Naive thymus-derived CD8-positive, alpha-beta T cell (primary cell): Measurements from ENCODE around the gene EN1. TPM values are rescaled to one million over a fixed set of nuclear protein-coding genes. Genes with fewer than 3 reads are reported as not detected.

Experiments used
- ATAC-seq, 2 donors: fragments of 150-1000 bp; cut with Tn5 transposase in 1 of 2; sonication (Bioruptor Pico), chemical (Tn5 transposase) in 1 of 2; 1 replicate in 1 of 2; 2 replicates in 1 of 2; pipeline ENCODE4 v1.10.0; 2021; ENCODE audit warnings: mild to moderate bottlenecking in 2 of 2, moderate library complexity in 2 of 2
- POLR2A ChIA-PET: fragments of 350-600 bp; sonication (Branson Sonifier 250); formaldehyde crosslinking; loops from one replicate; lab custom pipeline; 2021; ENCODE audit warnings: antibody characterized with exemption; lab: Charles Lee
- DNase-seq, 10 donors: peaks; one replicate each; pipeline versions ENCODE4 v3.0.0 to v3.0.0-alpha.2; 2020 to 2022
- H3K27ac Mint-ChIP-seq, 10 donors: one replicate each; pipeline ENCODE4 v1.8.0; 2020 to 2022; ENCODE audit warnings: mild to moderate bottlenecking in 10 of 10, mixed read lengths in 10 of 10, moderate library complexity in 4 of 10, inconsistent platforms in 1 of 10
- H3K27me3 Mint-ChIP-seq, 5 donors: one replicate each; pipeline ENCODE4 v1.8.0; 2021 to 2022; ENCODE audit warnings: mixed read lengths in 5 of 5
- H3K36me3 Mint-ChIP-seq, 3 donors: one replicate each; pipeline ENCODE4 v1.8.0; 2020 to 2022; ENCODE audit warnings: mixed read lengths in 3 of 3, mild to moderate bottlenecking in 2 of 3, inconsistent platforms in 1 of 3
- H3K4me1 Mint-ChIP-seq, 4 donors: one replicate each; pipeline ENCODE4 v1.8.0; 2021 to 2022; ENCODE audit warnings: mixed read lengths in 4 of 4
- H3K4me3 Mint-ChIP-seq, 10 donors: one replicate each; pipeline ENCODE4 v1.8.0; 2020 to 2022; ENCODE audit warnings: mild to moderate bottlenecking in 10 of 10, mixed read lengths in 10 of 10, moderate library complexity in 6 of 10, inconsistent platforms in 1 of 10
- H3K9me3 Mint-ChIP-seq, 9 donors: one replicate each; pipeline ENCODE4 v1.8.0; 2020 to 2022; ENCODE audit warnings: mixed read lengths in 9 of 9, mild to moderate bottlenecking in 3 of 9, inconsistent platforms in 1 of 9, moderate library complexity in 1 of 9
- polyA plus RNA-seq, 3 donors: library from polyadenylated mRNA; unstranded; fragments of 300-500 nt; fragmentation: Illumina TruSeq; gene quantifications; one replicate each; pipeline ENCODE4 v1.2.3, GENCODE V29; 2021
- total RNA-seq, 8 experiments: library from RNA in 2 of 8; stranded (reverse) in 2 of 8; gene quantifications; one replicate each; pipeline ENCODE4 v1.2.3 and lab custom pipeline; 2021 to 2026

Gene EN1
- not detected for total RNA-seq
- not detected for polyA plus RNA-seq
- 0 reads per million in 6 experiments for total RNA-seq (lab: John Stamatoyannopoulos, UW)

GRCh38 chr2:118846953-118847761 lies at the start of gene EN1:
EN1 (minus strand) TSS chr2:118847648; CDS start chr2:118847167, 481 bp downstream.
- ATAC-seq (no peak), DNase-seq (no peak)
- Mint-ChIP-seq H3K4me3 (peak within 1 kb of the TSS; percentile 41 to 80 (median 74)), H3K4me1 (peaks cover 14 to 37% (median 30%) of the 10 kb centered on the region in 4 donors), H3K36me3 (peaks cover 0 to 3% (median 0%) of the 10 kb centered on the region in 3 donors), H3K27ac (peak within 1 kb of the TSS in 1 of 10 donors; percentile 49), H3K9me3 (peaks cover 0 to 2% (median 0%) of the 10 kb centered on the region in 9 donors), H3K27me3 (peaks cover 44 to 87% (median 64%) of the 10 kb centered on the region in 5 donors)
- POLR2A ChIA-PET, result interaction anchor here (1.1 to 1.2 kb wide), 2 partner anchors 8 to 534 kb away, joined by 3 read pairs; no protein-coding TSS in a partner anchor

- Mint-ChIP-seq H3K4me3 (no peak overlapping the region), H3K9me3 (peaks cover 2 to 24% (median 14%) of the 10 kb centered on the region in 9 donors), H3K36me3 (peaks cover 0 to 12% (median 5%) of the 10 kb centered on the region in 3 donors), H3K27ac (peak overlapping the region in 1 of 10 donors; percentile 14), H3K27me3 (peaks cover 0 to 3% (median 0%) of the 10 kb centered on the region in 5 donors), H3K4me1 (no peaks in the 10 kb centered on the region)
- no peak for DNase-seq
- ATAC-seq, result no peak
- POLR2A ChIA-PET, result no interaction called here
These were observed 45.7 kb upstream of the EN1 start for GRCh38 chr2:118893100-118893499.

GRCh38 chr2:118889995-118890394 lies 42.5 kb upstream of the EN1 start:
- Mint-ChIP-seq H3K4me3 (no peak overlapping the region), H3K27ac (no peak overlapping the region), H3K9me3 (peaks cover 2 to 24% (median 14%) of the 10 kb centered on the region in 9 donors), H3K27me3 (peaks cover 0 to 3% (median 0%) of the 10 kb centered on the region in 5 donors), H3K36me3 (peaks cover 0 to 12% (median 5%) of the 10 kb centered on the region in 3 donors), H3K4me1 (peaks cover 0 to under 1% (median 0%) of the 10 kb centered on the region in 4 donors)
- no peak for DNase-seq
- POLR2A ChIA-PET, result no interaction called here
- ATAC-seq, result no peak

- Mint-ChIP-seq H3K36me3 (no peaks in the 10 kb centered on the region), H3K27me3 (peaks cover 0 to 8% (median under 1%) of the 10 kb centered on the region in 5 donors), H3K4me3 (no peak overlapping the region), H3K4me1 (peaks cover 17 to 24% (median 22%) of the 10 kb centered on the region in 4 donors), H3K9me3 (peaks cover 0 to 1% (median 0%) of the 10 kb centered on the region in 9 donors), H3K27ac (peak overlapping the region in 5 of 10 donors; percentile 6 to 92 (median 81))
- POLR2A ChIA-PET, result interaction anchor here (1.1 to 3.1 kb wide), 2 partner anchors 19 to 57 kb away, joined by 3 to 12 read pairs; no protein-coding TSS in a partner anchor
- ATAC-seq (no peak), DNase-seq (no peak)
These were observed 36.3 kb upstream of the EN1 start for GRCh38 chr2:118883792-118884191.

- no peaks in the 10 kb centered on the region for H3K9me3 Mint-ChIP-seq
- H3K27me3 Mint-ChIP-seq, result peaks cover 4 to 18% (median 6%) of the 10 kb centered on the region in 5 donors
- POLR2A ChIA-PET, result interaction anchor here (0.9 to 3.1 kb wide), 4 partner anchors 20 to 108 kb away, joined by 3 to 12 read pairs (median 3); no protein-coding TSS in a partner anchor
- H3K36me3 Mint-ChIP-seq, result no peaks in the 10 kb centered on the region
- H3K27ac Mint-ChIP-seq, result peak overlapping the region in 8 of 10 donors; percentile 80 to 92 (median 84)
- H3K4me1 Mint-ChIP-seq, result peaks cover 17 to 24% (median 22%) of the 10 kb centered on the region in 4 donors
- DNase-seq (peak; percentile 43 to 82 (median 64)), ATAC-seq (peak; percentile 83 to 89)
- H3K4me3 Mint-ChIP-seq, result peak overlapping the region; percentile 66 to 87 (median 84)
These were observed 35.4 kb upstream of the EN1 start for GRCh38 chr2:118882693-118883336.

- POLR2A ChIA-PET, result interaction anchor here (1.2 to 1.3 kb wide), 2 partner anchors 109 to 293 kb away, joined by 3 read pairs; no protein-coding TSS in a partner anchor
- Mint-ChIP-seq H3K27ac (peak overlapping the region in 3 of 10 donors; percentile 33 to 85 (median 56)), H3K4me3 (peak overlapping the region in 9 of 10 donors; percentile 6 to 81 (median 66)), H3K27me3 (peaks cover 10 to 23% (median 11%) of the 10 kb centered on the region in 5 donors), H3K9me3 (no peaks in the 10 kb centered on the region), H3K4me1 (peaks cover 17 to 24% (median 22%) of the 10 kb centered on the region in 4 donors), H3K36me3 (no peaks in the 10 kb centered on the region)
- DNase-seq (peak; percentile 38 to 79 (median 55)), ATAC-seq (peak; percentile 77 to 86)
These were observed 34.2 kb upstream of the EN1 start for GRCh38 chr2:118881490-118882129.

GRCh38 chr2:118880501-118880900 lies 33.1 kb upstream of the EN1 start:
- Mint-ChIP-seq H3K27me3 (peaks cover 17 to 34% (median 21%) of the 10 kb centered on the region in 5 donors), H3K36me3 (no peaks in the 10 kb centered on the region), H3K27ac (no peak overlapping the region), H3K4me1 (peaks cover 17 to 24% (median 22%) of the 10 kb centered on the region in 4 donors), H3K4me3 (no peak overlapping the region), H3K9me3 (no peaks in the 10 kb centered on the region)
- POLR2A ChIA-PET, result no interaction called here
- ATAC-seq (no peak), DNase-seq (no peak)

GRCh38 chr2:118878531-118879149 lies 31.2 kb upstream of the EN1 start:
- ATAC-seq, result no peak
- H3K9me3 Mint-ChIP-seq, result no peaks in the 10 kb centered on the region
- no peak overlapping the region for H3K4me3 Mint-ChIP-seq
- H3K4me1 Mint-ChIP-seq, result peaks cover 14 to 24% (median 22%) of the 10 kb centered on the region in 4 donors
- POLR2A ChIA-PET, result no interaction called here
- no peak for DNase-seq
- peaks cover 19 to 52% (median 32%) of the 10 kb centered on the region in 5 donors for H3K27me3 Mint-ChIP-seq
- peak overlapping the region in 1 of 10 donors; percentile 20 for H3K27ac Mint-ChIP-seq
- H3K36me3 Mint-ChIP-seq, result no peaks in the 10 kb centered on the region

- H3K4me1 Mint-ChIP-seq, result no peaks in the 10 kb centered on the region
These were observed 27.9 kb upstream of the EN1 start for GRCh38 chr2:118875318-118875717.

GRCh38 chr2:118874324-118874723 lies 26.9 kb upstream of the EN1 start:
- Mint-ChIP-seq H3K9me3 (no peaks in the 10 kb centered on the region), H3K4me1 (no peaks in the 10 kb centered on the region), H3K27ac (no peak overlapping the region), H3K4me3 (no peak overlapping the region), H3K27me3 (peaks cover 28 to 84% (median 50%) of the 10 kb centered on the region in 5 donors), H3K36me3 (no peaks in the 10 kb centered on the region)
- DNase-seq (no peak), ATAC-seq (no peak)
- POLR2A ChIA-PET, result no interaction called here

More at GRCh38 chr2:118875318-118875717, 27.9 kb upstream of the EN1 start:
- POLR2A ChIA-PET, result no interaction called here
- DNase-seq (no peak), ATAC-seq (no peak)
- Mint-ChIP-seq H3K9me3 (no peaks in the 10 kb centered on the region), H3K27me3 (peaks cover 28 to 83% (median 47%) of the 10 kb centered on the region in 5 donors), H3K27ac (no peak overlapping the region), H3K4me3 (no peak overlapping the region), H3K36me3 (no peaks in the 10 kb centered on the region)

- ATAC-seq (peak; percentile 62 to 79), DNase-seq (peak in 3 of 10 donors; percentile 19 to 30 (median 30))
- Mint-ChIP-seq H3K4me1 (no peaks in the 10 kb centered on the region), H3K27me3 (peaks cover 25 to 57% (median 40%) of the 10 kb centered on the region in 5 donors), H3K4me3 (no peak overlapping the region), H3K36me3 (no peaks in the 10 kb centered on the region), H3K27ac (no peak overlapping the region), H3K9me3 (no peaks in the 10 kb centered on the region)
- POLR2A ChIA-PET, result no interaction called here
These were observed 17.7 kb upstream of the EN1 start for GRCh38 chr2:118865106-118865505.
